Endothelial cell of umbilical vein (primary cell): ENCODE results near the gene GRAMD4. TPM values are rescaled to one million over a fixed set of nuclear protein-coding genes. Genes with fewer than 3 reads are reported as not detected.

Experiments
- BruUV-seq: library from RNA; stranded (reverse); fragments of 400-500 nt; replicated peaks from 2 replicates; lab custom pipeline; 2021; lab: Mats Ljungman, UMichigan
- CTCF ChIA-PET: fragments of 300-600, 350-600 bp; sonication (Branson Sonifier 250); formaldehyde crosslinking; loops from one replicate; lab custom pipeline; 2021; ENCODE audit warnings: antibody characterized with exemption, inconsistent platforms; lab: Charles Lee
- POLR2A ChIA-PET: fragments of 300-600, 350-600 bp; sonication (Branson Sonifier 250); formaldehyde crosslinking; loops from one replicate; lab custom pipeline; 2021; ENCODE audit warnings: antibody characterized with exemption, inconsistent platforms; lab: Charles Lee
- DNase-seq: peaks from one replicate; pipeline ENCODE4 v3.0.0-alpha.2; 2011; ENCODE audit warnings: low read depth, low spot score
- FAIRE-seq: peaks from 2 replicates; lab custom pipeline; 2011; peaks lifted over from hg19 to GRCh38; lab: Jason Lieb, UNC
- H2AFZ ChIP-seq: 2 replicates; pipeline ENCODE4 v1.6.0; 2012; ENCODE audit warnings: low read depth, low read length, control low read depth, inconsistent platforms
- H3K27ac ChIP-seq: 2 replicates; pipeline ENCODE4 v1.5.1; 2011; ENCODE audit warnings: low read depth, mild to moderate bottlenecking, control low read depth, low read length, moderate library complexity; ENCODE audit not compliant: insufficient read depth
- H3K27me3 ChIP-seq, 2 experiments: 2 replicates each; pipeline versions ENCODE4 v1.6.0 to v1.6.1; 2011; ENCODE audit warnings: low read length in 2 of 2, mixed read lengths in 1 of 2; ENCODE audit not compliant: control insufficient read depth in 2 of 2, insufficient read depth in 2 of 2
- H3K36me3 ChIP-seq, 2 experiments: 2 replicates in 1 of 2; 3 replicates in 1 of 2; pipeline ENCODE4 v1.5.1; 2011; ENCODE audit warnings: low read length in 2 of 2, mild to moderate bottlenecking in 1 of 2, moderate library complexity in 1 of 2; ENCODE audit not compliant: control insufficient read depth in 2 of 2, insufficient read depth in 2 of 2; ENCODE audit errors: extremely low read depth in 1 of 2
- H3K4me1 ChIP-seq: 3 replicates; pipeline ENCODE4 v1.5.1; 2011; ENCODE audit warnings: mild to moderate bottlenecking, low read length; ENCODE audit not compliant: control insufficient read depth, insufficient read depth; ENCODE audit errors: extremely low read depth
- H3K4me2 ChIP-seq: 2 replicates; pipeline ENCODE4 v1.6.1; 2011; ENCODE audit warnings: low read length, control low read depth, mixed read lengths; ENCODE audit not compliant: insufficient read depth
- H3K4me3 ChIP-seq, 3 experiments: fragments of 200-600 bp in 1 of 3; sonication (generic), shearing (Covaris generic) in 1 of 3; replicated peaks in 1 of 3; 2 replicates each; pipeline ENCODE4 v1.5.1; 2011 to 2016; ENCODE audit warnings: control low read depth in 3 of 3, low read length in 3 of 3, mild to moderate bottlenecking in 2 of 3, inconsistent platforms in 1 of 3, low read depth in 1 of 3, moderate library complexity in 1 of 3; ENCODE audit not compliant: insufficient read depth in 1 of 3
- H3K79me2 ChIP-seq: 2 replicates; pipeline ENCODE4 v1.6.0; 2012; ENCODE audit warnings: low read length, inconsistent platforms; ENCODE audit not compliant: control insufficient read depth, insufficient read depth
- H3K9ac ChIP-seq: replicated peaks from 2 replicates; pipeline ENCODE3; 2011; ENCODE audit warnings: low read length, control low read depth; ENCODE audit not compliant: insufficient read depth; ENCODE audit errors: extremely low read depth
- H3K9me1 ChIP-seq: replicated peaks from 3 replicates; pipeline ENCODE4 v1.6.0; 2011; ENCODE audit warnings: mild to moderate bottlenecking, low read length; ENCODE audit not compliant: control insufficient read depth, insufficient read depth; ENCODE audit errors: extremely low read depth
- H3K9me3 ChIP-seq: replicated peaks from 2 replicates; pipeline ENCODE4 v1.5.1; 2012; ENCODE audit warnings: low read length, inconsistent platforms; ENCODE audit not compliant: control insufficient read depth, insufficient read depth
- H4K20me1 ChIP-seq: replicated peaks from 2 replicates; pipeline ENCODE3; 2011; ENCODE audit warnings: mild to moderate bottlenecking, low read length; ENCODE audit not compliant: control insufficient read depth, insufficient read depth; ENCODE audit errors: extremely low read depth
- CTCF ChIP-seq, 2 donors: IDR thresholded peaks; 1 replicate in 1 of 2; 2 replicates in 1 of 2; pipeline ENCODE4 v1.5.1; 2011; ENCODE audit warnings: low read length in 2 of 2, mild to moderate bottlenecking in 2 of 2, moderate library complexity in 2 of 2, control low read depth in 1 of 2, inconsistent platforms in 1 of 2, low read depth in 1 of 2; ENCODE audit not compliant: insufficient read depth in 1 of 2; ENCODE audit errors: extremely low read depth in 1 of 2
- EZH2 ChIP-seq: IDR thresholded peaks from 2 replicates; pipeline ENCODE4 v1.6.1; 2012; ENCODE audit warnings: borderline replicate concordance, low read depth, mild to moderate bottlenecking, moderate library complexity, low read length, inconsistent platforms; ENCODE audit not compliant: severe bottlenecking
- FOS ChIP-seq: IDR thresholded peaks from 2 replicates; pipeline ENCODE4 v1.6.1; 2011; ENCODE audit warnings: mild to moderate bottlenecking, low read length, moderate library complexity, borderline replicate concordance; ENCODE audit not compliant: insufficient read depth
- GATA2 ChIP-seq: IDR thresholded peaks from 2 replicates; pipeline ENCODE4 v1.7.0; 2011; ENCODE audit warnings: low read depth, mild to moderate bottlenecking, moderate library complexity, mixed read lengths, low read length; ENCODE audit not compliant: insufficient read length, insufficient read depth
- JUN ChIP-seq: IDR thresholded peaks from 2 replicates; pipeline ENCODE4 v1.6.1; 2011; ENCODE audit warnings: borderline replicate concordance, low read depth; ENCODE audit not compliant: insufficient read length, insufficient read depth
- MAX ChIP-seq: IDR thresholded peaks from 2 replicates; pipeline ENCODE4 v1.6.1; 2011; ENCODE audit not compliant: insufficient read depth, insufficient read length
- MYC ChIP-seq: IDR thresholded peaks from one replicate; pipeline ENCODE4 v1.6.1; 2011; ENCODE audit warnings: mild to moderate bottlenecking, low read depth, low read length
- POLR2A ChIP-seq: IDR thresholded peaks from 2 replicates; pipeline ENCODE4 v1.6.1; 2012; ENCODE audit warnings: low read depth, mild to moderate bottlenecking, control low read depth, low read length
- POLR2AphosphoS5 ChIP-seq: IDR thresholded peaks from 2 replicates; pipeline ENCODE4 v1.6.1; 2012; ENCODE audit warnings: low read depth, mild to moderate bottlenecking, control low read depth, low read length, moderate library complexity; ENCODE audit not compliant: insufficient read depth
- dilution Hi-C: fragments of 300-500 bp; cut with MboI; formaldehyde crosslinking; loops from one replicate; pipeline ENCODE4 v1.15.0; 2019; ENCODE audit warnings: low sequenced_read_pairs; ENCODE audit not compliant: extremely low pct_ligation_motif_present
- intact Hi-C: fragments of 100-400 bp; cut with micrococcal nuclease; formaldehyde crosslinking; loops from one replicate; pipeline ENCODE4 v1.10.0; 2022
- polyA plus RNA-seq, 4 experiments: library from polyadenylated mRNA; depleted of rRNA in 3 of 4; stranded (reverse) in 3 of 4; unstranded in 1 of 4; fragments of >200 nt; gene quantifications; 2 replicates each; pipeline versions ENCODE4 v1.2.1 to v1.2.3, GENCODE V29; 2011 to 2012; ENCODE audit warnings: missing spikeins in 1 of 4
- total RNA-seq: library from RNA; stranded (reverse); gene quantifications from 2 replicates; pipeline ENCODE4 v1.2.3, GENCODE V29; 2021

GRAMD4 gene
- total and polyA plus RNA-seq, 2 donors (not counting 3 experiments of a cell fraction or from before 2014, with no cell fraction given), result 5.9 to 14.8 TPM

GRCh38 chr22:46584081-46584921 is 35.9 kb upstream of the GRAMD4 start:
- H3K4me3 ChIP-seq, result no peak overlapping the region
- BruUV-seq, result no TSS peak

GRCh38 chr22:46585340-46586122 is 34.7 kb upstream of the GRAMD4 start:
- Histone ChIP-seq H3K36me3 (no peaks in the 10 kb centered on the region), H3K9ac (no peak overlapping the region), H3K9me1 (no peaks in the 10 kb centered on the region), H3K9me3 (no peaks in the 10 kb centered on the region), H4K20me1 (no peaks in the 10 kb centered on the region), H3K79me2 (no peaks in the 10 kb centered on the region), H2AFZ (no peak overlapping the region), H3K27me3 (peaks cover 0 to 1% of the 10 kb centered on the region in 2 experiments), H3K4me2 (no peak overlapping the region), H3K27ac (no peak overlapping the region), H3K4me3 (no peak overlapping the region), H3K4me1 (no peaks in the 10 kb centered on the region)
- DNase-seq (no peak), FAIRE-seq (no peak)
- TF ChIP-seq EZH2, result no peak
- no peak for TF ChIP-seq POLR2AphosphoS5
- TF ChIP-seq MAX, result no peak
- TF ChIP-seq MYC, result no peak
- TF ChIP-seq POLR2A, result no peak
- no peak for TF ChIP-seq GATA2
- TF ChIP-seq JUN, result no peak
- TF ChIP-seq FOS, result no peak
- TF ChIP-seq CTCF (IDR thresholded peaks at IDR 0.05; ENCODE audit: extremely low read depth in 1 of 2, insufficient read depth in 1 of 2, low read depth in 1 of 2, low read length in 2 of 2), result no peak
- BruUV-seq, result no TSS peak
- CTCF ChIA-PET, result no interaction called here
- dilution Hi-C loops (no loop called here), intact Hi-C loops (no loop called here)
- POLR2A ChIA-PET, result no interaction called here

More at GRCh38 chr22:46584081-46584921, 35.9 kb upstream of the GRAMD4 start:
- dilution Hi-C loops (no loop called here), intact Hi-C loops (no loop called here)
- no peak overlapping the region for H3K4me2 ChIP-seq
- H3K36me3 ChIP-seq, result no peaks in the 10 kb centered on the region
- H3K9me1 ChIP-seq, result no peaks in the 10 kb centered on the region
- TF ChIP-seq POLR2AphosphoS5 (no peak), MYC (no peak), MAX (no peak), POLR2A (no peak)
- no peak overlapping the region for H3K9ac ChIP-seq
- no peaks in the 10 kb centered on the region for H3K4me1 ChIP-seq
- no peak for FAIRE-seq
- H2AFZ ChIP-seq, result no peak overlapping the region
- ChIA-PET POLR2A (no interaction called here), CTCF (no interaction called here)
- no peak overlapping the region for H3K27ac ChIP-seq
- DNase-seq, result no peak
- peaks cover 0 to 1% of the 10 kb centered on the region in 2 experiments for H3K27me3 ChIP-seq
- H3K9me3 ChIP-seq, result no peaks in the 10 kb centered on the region
- H4K20me1 ChIP-seq, result no peaks in the 10 kb centered on the region
- no peaks in the 10 kb centered on the region for H3K79me2 ChIP-seq
